GM19438 (cell line): ENCODE measurements around the gene GUSB.

Source experiments
- ATAC-seq: cut with Tn5 transposase; IDR thresholded peaks from one replicate; pipeline ENCODE4 v1.9.1; 2021; ENCODE audit warnings: low read depth; ENCODE audit not compliant: unreplicated experiment

Gene GUSB

GRCh38 chr7:65938336-65938895, 43.6 kb downstream of the GUSB start:
- no peak for ATAC-seq

GRCh38 chr7:65937296-65937695, 44.7 kb downstream of the GUSB start:
- no peak for ATAC-seq

GRCh38 chr7:65931685-65932084, 50.3 kb downstream of the GUSB start:
- no peak for ATAC-seq

- ATAC-seq: no peak
Measured at GRCh38 chr7:65927489-65928448, 54.2 kb downstream of the GUSB start.

GRCh38 chr7:65926588-65926987, 55.4 kb downstream of the GUSB start:
- no peak for ATAC-seq

DNA sequence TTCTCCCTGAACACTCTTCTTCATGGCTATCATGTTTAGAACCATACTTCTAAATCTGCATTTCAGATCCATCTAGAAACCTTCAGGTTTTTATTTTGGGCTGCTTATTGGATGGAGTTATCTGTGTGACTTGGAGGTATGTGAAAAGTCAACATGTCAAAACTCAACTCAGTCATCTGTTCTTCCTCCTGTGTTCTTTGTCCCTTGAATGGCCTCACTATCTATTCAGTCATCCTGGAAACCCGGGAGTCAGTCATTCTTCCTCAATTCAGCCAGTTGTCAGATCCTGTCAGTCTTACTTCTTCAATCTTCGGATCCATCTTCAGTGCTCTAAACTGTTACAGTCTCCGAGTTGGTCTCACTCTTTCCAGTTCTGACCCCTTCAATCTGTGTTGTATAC, 57.0 kb downstream of the GUSB start:
- ATAC-seq: no peak

DNA sequence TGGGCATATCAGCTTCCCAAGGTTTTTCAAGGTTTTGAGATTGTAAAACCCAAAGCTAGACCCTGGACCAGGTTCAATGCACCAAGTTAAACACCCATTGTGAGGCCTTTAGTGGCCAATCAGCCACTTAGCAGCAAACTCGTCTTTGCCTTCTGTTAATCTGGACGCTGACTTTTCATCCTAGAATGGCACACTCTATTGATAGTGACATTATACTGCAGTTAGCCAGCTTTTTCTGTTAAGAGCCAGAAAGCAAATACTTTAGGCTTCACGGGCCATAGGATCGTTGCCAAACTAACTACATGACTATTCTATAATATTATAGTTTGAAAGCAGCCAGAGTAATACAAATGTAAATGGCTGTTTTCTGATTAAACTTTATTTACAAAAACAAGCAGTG, 57.8 kb downstream of the GUSB start:
- no peak for ATAC-seq

DNA sequence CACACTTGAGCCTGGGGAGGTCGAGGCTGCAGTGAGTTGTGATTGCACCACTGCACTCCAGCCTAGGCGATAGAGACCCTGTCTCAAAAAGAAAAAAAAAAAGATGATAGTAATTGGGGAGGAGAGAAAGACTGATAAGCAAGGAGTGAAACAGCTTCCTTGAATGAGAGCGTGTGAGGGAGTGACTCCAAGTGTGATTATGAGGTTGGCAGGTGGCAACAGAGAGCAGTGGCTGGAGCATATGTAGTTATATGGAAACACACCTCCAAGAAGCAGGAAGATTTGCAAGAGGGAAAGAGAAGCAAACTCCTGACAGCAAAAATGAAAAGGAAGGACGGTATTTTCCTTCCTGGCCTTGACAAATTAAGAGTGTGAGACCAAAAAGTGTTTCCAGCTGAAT, 58.7 kb downstream of the GUSB start:
- ATAC-seq: no peak

- peak; percentile 52 for ATAC-seq
Measured at GRCh38 chr7:65915921-65916657, 65.9 kb downstream of the GUSB start.

DNA sequence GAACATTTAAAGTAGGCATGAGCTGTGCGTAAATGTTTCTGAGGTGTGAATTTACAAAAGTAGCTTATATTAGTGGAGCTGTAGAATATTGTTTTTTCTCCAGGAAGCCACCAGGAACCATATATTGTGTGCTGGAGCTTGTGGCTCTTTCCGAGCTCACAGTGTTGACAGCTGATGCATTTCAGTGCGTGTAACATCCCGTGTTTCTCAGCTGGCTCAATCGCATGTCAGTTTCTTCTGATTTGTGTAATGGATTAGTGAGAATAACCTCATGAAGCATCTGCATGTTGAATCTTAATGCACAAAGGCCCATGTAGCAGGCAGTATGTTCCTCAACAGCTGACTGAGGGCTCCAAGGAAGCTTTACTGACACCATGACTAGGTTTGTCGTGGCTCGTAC, 69.8 kb downstream of the GUSB start:
- ATAC-seq: no peak
